GM18519 (cell line): ENCODE results near the gene KLHL3.
A peak's percentile ranks its signal among the peaks of the same experiment; 100 is the strongest.
"Not testable (repeated sequence)": the region's sequence is repeated elsewhere in the genome, so short reads cannot be mapped to it uniquely, and the experiment has no call there.

ENCODE experiments used
- ATAC-seq: cut with Tn5 transposase; IDR thresholded peaks from one replicate; pipeline ENCODE4 v1.9.1; 2021; ENCODE audit warnings: mild to moderate bottlenecking, moderate library complexity; ENCODE audit not compliant: unreplicated experiment, low FRiP score

The KLHL3 gene

DNA sequence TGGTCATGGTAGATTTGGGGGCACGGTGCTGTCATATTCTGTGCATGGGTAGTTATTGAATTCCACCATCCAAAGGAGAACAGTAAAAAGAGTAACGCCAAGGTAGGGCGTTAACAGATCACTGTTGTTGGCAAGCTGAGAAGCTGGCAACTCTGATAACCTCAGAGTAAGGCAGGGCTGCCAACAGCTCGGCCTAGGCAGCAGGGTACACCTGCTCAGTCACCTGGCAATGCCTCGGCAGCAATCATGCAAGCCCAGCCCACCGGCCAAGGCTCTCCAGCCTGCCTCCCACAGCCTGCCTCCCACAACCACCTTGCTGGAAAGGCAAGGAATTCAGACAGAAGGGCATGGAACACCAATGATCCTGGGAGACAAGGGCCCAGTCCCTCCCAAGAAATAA, 63.9 kb downstream of the KLHL3 start:
- ATAC-seq: no peak

DNA sequence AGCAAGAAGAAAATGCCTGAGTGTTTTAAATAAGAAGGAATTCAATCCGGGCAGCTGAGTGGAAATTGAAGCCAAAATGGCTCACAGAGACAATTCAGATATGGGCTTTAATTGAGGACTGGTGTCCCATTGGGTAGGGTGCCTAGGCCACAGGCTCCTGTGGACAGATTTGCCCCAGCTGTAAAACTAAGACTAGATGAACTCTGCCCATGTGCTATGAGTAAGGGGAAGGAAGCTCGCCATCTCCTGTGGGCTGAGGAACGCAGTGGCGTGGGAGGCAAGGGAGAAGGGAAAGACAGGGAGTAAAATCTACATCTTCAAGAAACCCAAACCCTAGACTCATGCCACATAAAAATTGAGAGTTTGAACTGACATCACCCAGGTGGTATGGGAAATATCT, 66.1 kb downstream of the KLHL3 start:
- ATAC-seq: no peak

DNA sequence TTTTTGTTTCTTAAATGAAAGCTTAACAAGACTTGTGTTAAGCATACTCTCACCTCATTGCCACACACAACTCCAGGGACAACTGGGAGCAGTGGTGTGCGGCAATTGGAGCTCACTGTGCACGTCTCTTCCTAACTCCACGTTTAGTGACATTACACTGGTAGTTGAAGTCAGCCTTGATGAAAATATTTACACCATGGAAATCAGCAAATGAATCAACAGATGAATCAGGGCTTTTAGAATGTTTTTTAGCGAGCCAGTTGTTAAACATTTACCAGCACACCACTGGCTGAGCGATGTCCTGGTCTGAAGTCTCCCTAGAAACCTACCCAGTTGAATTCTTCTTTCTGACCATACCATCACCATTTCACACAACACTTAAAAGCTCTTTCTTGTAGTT, 67.3 kb downstream of the KLHL3 start:
- ATAC-seq: no peak

DNA sequence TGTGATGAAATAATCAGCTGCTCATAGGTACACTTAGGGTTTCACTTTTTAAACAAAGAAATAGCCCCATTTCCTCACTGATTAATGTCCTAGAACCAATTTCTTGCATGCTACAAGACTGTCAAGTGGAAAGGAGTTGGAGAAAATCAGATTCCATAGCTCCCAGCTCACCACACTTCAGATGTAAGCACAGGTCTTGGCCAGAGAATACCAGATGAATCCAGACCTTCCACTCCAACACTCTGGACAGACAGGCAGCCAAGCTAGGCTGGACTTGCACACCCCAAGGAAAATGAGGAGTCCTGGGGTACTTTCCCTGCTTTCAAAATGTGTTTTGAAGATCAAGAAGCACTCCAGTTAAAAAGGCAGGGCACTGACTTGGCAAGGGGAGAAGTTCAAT, 68.5 kb downstream of the KLHL3 start:
- ATAC-seq: no peak

DNA sequence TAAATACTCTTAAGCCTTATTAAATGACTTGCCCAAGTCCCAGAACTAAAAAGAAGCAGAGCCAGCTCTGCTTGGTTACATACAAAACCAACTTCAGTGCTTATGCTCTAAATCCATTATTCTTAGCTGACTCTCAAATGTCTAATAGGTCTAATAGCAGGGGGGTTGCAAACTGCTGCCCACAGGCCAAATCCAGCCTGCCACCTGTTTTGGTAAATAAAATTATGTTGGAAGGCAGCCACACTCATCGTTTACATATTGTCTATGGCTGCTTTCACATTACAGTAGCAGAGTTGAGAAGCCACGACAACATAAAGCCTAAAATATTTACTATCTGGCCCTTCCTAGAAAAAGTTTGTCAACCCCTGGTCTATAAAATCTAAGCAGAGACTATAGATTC, 69.0 kb downstream of the KLHL3 start:
- ATAC-seq: no peak

DNA sequence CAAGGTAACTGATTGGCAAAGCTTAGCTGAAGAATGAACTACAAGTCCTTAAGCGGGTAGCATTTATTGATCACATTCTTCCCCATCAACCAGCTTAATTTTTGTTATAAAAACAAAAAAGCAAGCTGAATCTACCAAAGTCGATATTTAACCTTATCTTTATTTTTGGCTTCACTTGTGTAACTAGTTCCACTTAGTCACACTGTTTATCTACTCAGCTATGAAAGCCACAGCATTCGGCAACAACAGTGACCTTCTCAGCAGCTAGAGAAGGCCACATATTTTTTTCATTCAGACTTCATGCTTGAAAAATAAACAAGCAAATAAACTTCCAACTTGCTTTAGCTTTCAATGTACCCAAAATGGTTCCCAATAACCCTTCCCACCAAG, 69.4 kb downstream of the KLHL3 start:
- ATAC-seq: peak; percentile 28

DNA sequence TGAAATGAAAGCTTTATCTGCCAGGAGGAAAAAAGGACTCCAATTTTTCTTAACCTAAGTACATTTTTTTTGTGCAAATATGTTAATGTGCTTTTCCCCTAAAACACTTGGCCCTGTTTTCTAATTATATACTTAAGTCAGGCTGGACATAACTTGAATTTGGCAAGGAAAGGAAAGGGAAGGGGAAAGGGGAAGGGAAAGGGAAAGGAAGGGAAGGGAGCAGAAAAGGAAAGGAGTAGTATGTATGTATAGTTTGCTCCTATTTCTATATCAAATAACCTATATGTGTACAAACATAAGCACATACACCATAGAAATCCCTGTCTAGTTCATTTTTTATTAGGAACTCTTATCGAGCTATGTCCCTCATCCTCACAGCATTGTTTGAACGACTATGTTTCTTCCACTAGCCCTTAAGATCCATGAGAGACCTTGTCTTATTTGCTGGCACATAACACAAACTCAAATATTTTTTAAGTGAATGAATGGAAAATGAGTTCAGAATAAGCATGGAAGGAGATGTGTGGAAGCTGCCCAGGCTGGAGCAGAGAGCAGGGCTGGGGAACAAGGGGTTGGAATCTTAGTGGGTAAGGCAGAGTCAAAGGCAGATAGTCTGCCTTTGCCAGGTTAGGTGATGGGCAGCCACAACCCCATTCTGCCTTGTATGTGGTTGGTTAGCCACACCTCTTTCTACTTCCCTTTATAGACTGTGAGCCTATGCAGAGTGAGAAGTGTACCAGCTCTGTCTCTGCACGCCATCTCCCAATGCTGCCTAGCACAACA, 70.0 kb downstream of the KLHL3 start:
- ATAC-seq: peak; percentile 99

DNA sequence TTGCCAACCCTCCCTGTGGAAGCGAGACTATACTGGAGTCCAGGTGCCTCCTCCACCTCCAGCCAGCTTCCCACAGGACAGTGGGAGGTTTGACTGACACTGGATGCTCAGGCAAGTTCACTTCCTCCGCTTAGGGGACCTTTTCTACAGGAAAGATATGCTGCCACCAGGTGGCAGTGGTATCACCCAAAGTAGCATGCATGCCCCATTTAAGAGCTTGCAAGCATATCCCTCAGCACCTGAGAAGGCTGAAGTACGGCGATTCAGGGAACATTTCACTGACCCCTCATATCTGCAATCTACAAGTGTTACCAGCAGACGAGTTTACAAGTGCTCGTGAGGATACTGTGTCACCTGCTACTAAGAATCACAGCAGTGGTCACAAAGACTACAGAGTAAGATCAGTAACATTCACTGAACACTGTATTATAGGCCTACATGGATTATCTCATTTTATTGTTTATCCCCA, 75.5 kb downstream of the KLHL3 start:
- ATAC-seq: peak; percentile 94

DNA sequence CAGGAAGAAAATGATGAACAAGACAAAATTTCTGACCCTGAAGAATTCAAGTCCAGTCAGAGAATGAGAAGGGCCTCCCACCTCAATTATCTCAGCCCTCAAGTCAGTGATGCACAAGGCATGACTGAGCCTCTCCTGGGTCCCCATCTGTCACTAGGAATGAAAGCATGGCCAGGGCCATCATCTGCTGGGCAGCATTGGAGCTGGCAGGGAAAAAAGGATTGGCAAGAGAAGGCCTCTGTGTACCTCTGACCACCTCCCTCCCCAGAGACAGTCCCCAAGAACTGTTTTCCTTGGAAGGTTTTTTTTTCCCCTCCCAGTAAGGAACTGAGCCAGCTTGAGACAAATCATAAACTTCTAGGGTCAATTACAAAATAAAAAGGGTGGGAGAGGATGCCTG, 76.7 kb downstream of the KLHL3 start:
- no peak for ATAC-seq

DNA sequence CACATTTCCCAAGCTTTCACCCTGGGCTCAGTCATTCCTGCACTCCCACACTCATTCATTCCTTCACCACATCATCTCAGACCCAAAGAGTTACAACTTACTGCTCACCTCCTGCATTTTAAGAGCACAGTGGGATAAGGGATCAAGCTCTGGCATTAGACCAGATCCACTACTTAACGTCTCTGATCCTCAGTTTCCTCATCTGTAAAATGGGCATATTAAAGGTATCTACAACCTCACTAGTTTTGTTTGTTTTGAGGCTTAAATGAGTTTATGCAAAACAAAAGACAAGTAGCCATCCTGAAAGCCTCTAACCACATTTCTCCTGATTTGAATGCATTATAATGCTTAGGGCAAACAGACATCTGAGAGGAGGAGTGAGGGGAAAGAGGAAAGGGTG, 77.6 kb downstream of the KLHL3 start:
- ATAC-seq: no peak

DNA sequence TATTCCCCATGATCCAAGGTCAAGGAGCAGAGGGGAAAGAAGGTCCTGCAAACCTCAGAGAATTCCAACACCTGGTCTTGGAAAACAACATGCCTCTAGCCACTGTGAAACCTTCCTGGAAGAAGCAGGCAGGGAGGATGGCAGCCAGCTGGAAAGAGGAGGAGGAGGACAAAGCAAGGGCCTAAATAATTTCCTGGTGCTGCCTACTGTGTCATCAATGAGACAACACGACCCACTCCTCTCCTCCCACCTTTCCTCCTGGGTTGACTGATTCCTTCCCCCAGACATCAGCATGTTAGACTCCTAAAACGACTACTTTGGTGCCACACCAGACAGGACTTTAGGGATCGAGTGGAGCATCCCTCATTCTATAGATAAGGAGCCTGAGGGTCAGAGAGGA, 78.8 kb downstream of the KLHL3 start:
- ATAC-seq: no peak

DNA sequence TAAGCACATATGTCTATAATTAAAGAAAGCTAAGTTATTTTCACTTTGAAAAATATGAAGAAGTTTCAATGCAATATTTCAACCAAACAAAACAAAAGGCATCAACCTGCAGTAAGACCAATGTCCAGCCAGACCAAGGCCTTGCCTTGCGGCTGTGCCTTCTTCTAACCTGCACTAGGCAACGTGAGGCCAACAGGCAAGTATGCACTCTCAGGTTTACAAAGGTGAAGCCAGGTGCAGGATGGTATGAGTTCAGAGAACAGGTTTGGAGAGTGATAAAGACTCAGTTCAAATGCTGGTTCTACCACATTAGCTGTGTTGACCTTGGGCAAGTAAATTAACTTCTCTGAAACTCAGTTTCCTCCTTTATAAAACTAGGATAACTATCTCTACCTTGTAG, 79.3 kb downstream of the KLHL3 start:
- ATAC-seq: no peak

DNA sequence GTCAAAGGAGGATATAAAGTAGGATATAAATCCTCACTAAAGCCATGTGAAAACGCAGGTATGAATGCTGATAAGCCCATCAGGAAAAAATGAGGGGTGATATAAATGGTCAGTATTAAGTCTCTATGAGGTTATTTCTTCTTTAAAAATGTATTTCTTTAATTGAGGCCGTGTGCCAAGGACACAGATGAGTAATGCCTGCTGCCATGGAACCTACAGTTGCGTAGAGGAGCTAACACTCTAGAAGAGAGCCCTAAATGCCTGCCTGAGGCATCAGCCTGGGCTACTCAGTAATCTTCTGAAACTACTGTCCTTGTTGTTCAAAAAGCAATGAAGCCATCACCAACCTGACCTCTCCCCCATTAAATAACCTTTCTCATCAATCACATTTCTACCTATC, 84.9 kb downstream of the KLHL3 start:
- no peak for ATAC-seq

DNA sequence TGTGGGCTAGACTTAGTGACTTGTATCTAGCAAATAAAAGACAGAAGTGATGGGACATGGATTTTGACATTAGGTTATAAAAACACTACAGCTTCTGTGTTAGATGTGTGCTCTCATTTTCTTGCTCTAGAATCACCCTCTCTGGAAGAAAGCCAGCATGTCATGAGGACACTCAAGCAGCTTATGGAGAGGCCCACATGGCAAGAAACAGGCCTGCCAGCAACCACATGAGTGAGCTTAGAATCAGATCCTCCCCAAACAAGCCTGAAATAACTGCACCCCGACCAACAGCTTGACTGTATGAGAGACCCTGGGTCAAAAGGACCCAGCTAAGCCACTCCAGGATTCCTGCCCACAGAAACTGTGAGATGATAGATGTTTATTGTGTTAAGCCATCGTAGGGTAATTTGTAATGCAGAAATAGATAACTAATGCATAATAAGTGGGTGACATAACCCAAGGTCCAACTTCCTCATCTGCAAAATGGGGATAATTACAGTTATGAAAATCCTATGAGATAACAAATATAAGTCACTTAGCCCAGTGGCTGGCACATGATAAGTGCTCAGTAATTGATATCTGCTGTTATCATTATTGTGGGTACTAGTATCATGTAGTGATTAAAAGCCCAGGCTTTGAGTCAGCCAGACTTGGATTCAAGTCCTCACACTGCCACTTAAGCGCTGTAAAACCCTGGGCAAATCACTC, 86.5 kb downstream of the KLHL3 start:
- ATAC-seq: no peak

DNA sequence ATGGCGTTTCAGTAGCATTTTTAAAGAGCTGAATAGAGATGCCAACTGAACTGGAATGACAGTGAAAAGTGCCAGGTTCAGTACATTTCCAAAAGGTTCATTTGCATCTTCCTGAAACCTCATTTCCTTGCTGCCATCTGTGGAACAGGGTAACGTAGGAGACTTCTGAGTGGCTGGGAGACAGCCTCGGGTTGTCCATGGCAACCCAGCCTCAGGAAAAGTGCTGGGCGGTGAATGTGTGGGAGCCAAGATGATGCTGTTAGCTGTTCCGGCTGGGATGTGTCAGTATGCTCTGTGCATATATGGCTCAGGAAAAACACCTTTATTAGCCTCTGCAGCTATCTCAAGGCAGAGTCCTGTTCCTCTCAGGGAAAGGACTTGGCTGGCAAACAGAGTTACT, 87.5 kb downstream of the KLHL3 start:
- no peak for ATAC-seq

DNA sequence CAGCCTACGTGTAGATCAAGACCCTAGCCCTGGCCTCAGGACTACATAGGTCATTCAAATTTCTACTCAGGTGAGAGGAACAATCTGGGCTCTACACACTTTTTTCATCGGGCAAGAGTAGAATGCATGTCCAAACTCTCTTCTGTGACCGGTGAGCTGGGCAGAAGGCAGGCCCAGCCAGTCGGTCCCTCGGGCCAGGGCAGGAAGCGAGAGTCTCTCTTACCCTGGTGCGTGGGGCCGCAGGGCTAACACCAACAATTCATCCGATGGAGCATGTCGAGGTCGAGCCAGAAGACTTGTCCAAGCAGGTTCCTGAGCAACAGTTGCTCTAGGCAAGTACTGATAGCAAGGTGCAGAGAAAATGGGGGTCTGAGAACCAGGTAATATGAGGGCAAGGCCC, 88.5 kb downstream of the KLHL3 start:
- no peak for ATAC-seq

DNA sequence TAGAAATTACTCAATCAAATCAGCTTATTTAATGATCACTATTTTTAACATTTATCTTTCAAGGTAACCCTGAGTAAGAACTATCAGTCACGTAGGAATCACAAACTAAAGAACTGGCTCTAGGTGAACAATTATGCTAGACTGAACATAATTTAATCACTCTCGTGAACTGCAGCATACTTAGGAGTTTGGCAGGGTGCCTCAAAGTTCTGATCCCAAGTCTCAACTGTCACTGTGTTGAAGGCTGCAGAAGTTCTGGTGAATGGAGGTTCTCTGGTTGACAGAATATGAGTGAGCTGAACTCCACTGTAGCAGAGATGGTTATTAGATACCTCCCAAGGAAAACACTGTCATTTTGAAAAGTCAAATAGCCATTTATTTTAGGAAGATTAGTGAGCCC, 89.1 kb downstream of the KLHL3 start:
- ATAC-seq: no peak

DNA sequence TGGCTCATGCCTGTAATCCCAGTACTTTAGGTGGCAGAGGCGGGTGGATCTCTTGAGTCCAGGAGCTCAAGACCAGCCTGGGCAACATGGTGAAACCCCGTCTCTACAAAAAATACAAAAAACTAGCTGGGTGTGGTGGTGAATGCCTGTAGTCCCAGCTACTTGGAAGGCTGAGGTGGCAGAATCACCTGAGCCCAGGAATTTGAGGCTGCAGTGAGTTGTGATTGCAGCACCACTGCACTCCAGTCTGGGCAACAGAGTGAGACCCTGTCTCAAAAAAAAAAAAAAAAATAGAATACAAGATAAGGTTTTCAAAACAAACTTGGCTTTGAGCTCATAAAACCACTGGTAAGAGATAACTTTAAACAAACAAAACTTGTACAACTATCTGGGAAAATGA, 92.8 kb downstream of the KLHL3 start:
- ATAC-seq: not testable (repeated sequence)

DNA sequence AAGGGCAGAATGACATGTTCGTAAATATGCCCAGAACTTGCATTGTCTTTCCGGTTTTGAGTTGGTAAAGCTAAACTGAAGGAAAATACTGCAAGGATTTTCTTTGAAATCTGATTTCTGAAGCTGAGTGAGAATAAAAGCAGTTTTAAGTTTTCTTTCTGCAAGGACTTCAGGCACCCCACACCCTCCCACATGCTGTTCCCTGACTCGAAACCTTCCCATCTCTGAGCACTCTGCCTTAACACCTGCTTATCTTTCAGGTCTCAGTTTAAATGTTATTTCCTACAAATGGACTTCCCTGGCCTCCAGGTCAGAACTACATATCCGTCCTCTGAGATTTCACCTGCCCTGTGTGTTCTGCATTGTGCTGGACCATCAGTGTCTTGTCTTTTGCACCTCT, 93.8 kb downstream of the KLHL3 start:
- no peak for ATAC-seq

DNA sequence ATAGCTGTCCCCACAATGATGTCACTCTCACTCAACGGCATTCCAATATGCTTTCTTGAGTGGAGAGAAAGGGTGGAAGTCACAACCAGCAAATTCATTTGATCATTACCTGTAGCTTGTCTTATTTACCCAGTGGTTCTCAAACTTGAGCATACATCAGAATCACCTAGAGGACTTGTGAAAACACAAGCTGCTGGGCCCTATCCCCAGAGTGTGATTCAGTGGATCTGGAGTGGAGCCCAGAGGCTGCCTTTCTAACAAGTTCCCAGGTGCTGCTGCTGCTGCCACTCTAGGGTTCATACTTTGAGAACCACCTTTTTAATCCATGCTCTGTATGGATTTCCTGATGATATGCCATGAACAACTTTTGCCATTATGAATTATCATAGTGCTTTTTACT, 94.7 kb downstream of the KLHL3 start:
- ATAC-seq: no peak

DNA sequence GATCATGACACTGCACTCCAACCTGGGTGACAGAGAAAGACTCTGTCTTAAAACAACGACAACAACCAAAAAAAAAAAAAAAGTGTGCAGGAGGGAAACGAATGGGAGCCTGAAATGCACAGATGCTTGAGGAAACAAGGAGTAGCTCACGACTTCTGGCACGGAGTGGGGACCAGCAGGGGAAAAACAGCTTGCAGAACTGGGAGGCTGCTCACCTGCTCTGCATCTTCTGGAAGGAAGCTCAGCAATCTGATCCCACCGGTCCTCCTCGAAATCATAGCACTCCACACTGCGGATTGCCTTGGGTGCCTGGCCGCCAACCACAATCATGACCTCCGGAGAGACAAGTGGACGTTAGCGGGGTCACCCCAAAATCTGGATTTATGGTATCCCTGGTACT, 96.2 kb downstream of the KLHL3 start:
- no peak for ATAC-seq

DNA sequence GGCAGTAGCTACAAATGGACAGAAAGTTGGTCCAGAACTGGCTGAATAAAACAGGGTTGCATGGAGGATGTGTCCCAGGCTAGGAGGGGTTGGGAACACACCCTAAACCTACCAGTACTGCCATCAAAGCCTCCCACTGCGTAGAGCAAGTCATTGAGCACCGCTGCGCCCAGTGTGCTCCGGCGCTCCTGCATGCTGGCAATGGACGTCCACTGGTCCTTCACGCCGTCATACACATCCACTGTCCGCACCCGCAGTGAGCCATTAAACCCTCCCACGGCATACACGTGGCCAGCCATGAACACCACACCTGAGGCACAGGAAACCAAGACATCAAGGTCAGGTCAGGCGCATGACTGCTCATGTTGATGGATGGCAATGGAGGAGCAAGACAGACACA, 97.0 kb downstream of the KLHL3 start:
- ATAC-seq: no peak
